Naive thymus-derived CD4-positive, alpha-beta T cell (primary cell): ENCODE data around the gene RALGPS1. TPM values are rescaled to one million over a fixed set of nuclear protein-coding genes. Genes with fewer than 3 reads are reported as not detected.

Experiments
- ATAC-seq: fragments of 150-1000 bp; cut with Tn5 transposase; 2 replicates; pipeline ENCODE4 v1.10.0; 2021; ENCODE audit warnings: mild to moderate bottlenecking, moderate library complexity
- CTCF ChIA-PET: fragments of 350-600 bp; sonication (Branson Sonifier 250); formaldehyde crosslinking; loops from one replicate; lab custom pipeline; 2021; ENCODE audit warnings: antibody characterized with exemption; lab: Charles Lee
- POLR2A ChIA-PET: fragments of 350-600 bp; sonication (Branson Sonifier 250); formaldehyde crosslinking; loops from one replicate; lab custom pipeline; 2021; ENCODE audit warnings: antibody characterized with exemption, inconsistent platforms; lab: Charles Lee
- DNase-seq, 9 donors: peaks; one replicate each; pipeline versions ENCODE4 v3.0.0 to v3.0.0-alpha.2; 2020 to 2022; ENCODE audit warnings: mixed read lengths in 1 of 9
- H3K27ac ChIP-seq: one replicate; pipeline ENCODE4 v1.7.0; 2013; ENCODE audit warnings: mild to moderate bottlenecking, low read depth, low read length, moderate library complexity
- H3K27me3 ChIP-seq, 2 donors: one replicate each; pipeline ENCODE4 v1.7.0; 2013; ENCODE audit warnings: low read length in 2 of 2, mild to moderate bottlenecking in 2 of 2, moderate library complexity in 2 of 2; ENCODE audit not compliant: control insufficient read depth in 2 of 2, insufficient read depth in 2 of 2
- H3K36me3 ChIP-seq, 3 experiments: 1 replicate in 2 of 3; 2 replicates in 1 of 3; pipeline ENCODE4 v1.7.0; 2013; ENCODE audit warnings: low read length in 3 of 3, mild to moderate bottlenecking in 3 of 3, moderate library complexity in 1 of 3; ENCODE audit not compliant: insufficient read depth in 3 of 3, control insufficient read depth in 2 of 3
- H3K4me1 ChIP-seq, 2 donors: one replicate each; pipeline ENCODE4 v1.7.0; 2013; ENCODE audit warnings: low read length in 2 of 2, mild to moderate bottlenecking in 2 of 2, moderate library complexity in 1 of 2; ENCODE audit not compliant: control insufficient read depth in 2 of 2, insufficient read depth in 2 of 2
- H3K4me3 ChIP-seq: 2 replicates; pipeline ENCODE4 v1.7.0; 2013; ENCODE audit warnings: mild to moderate bottlenecking, low read length
- H3K9me3 ChIP-seq, 3 experiments: 1 replicate in 2 of 3; 2 replicates in 1 of 3; pipeline ENCODE4 v1.7.0; 2013; ENCODE audit warnings: low read length in 3 of 3; ENCODE audit not compliant: control insufficient read depth in 2 of 3
- H3K27ac Mint-ChIP-seq, 9 donors: one replicate each; pipeline ENCODE4 v1.8.0; 2020 to 2022; ENCODE audit warnings: mixed read lengths in 9 of 9, mild to moderate bottlenecking in 8 of 9, moderate library complexity in 5 of 9, inconsistent platforms in 2 of 9
- H3K27me3 Mint-ChIP-seq, 5 donors: one replicate each; pipeline ENCODE4 v1.8.0; 2021 to 2022; ENCODE audit warnings: mixed read lengths in 5 of 5, mild to moderate bottlenecking in 1 of 5
- H3K36me3 Mint-ChIP-seq, 5 donors: one replicate each; pipeline ENCODE4 v1.8.0; 2020 to 2022; ENCODE audit warnings: mixed read lengths in 5 of 5, mild to moderate bottlenecking in 3 of 5, inconsistent platforms in 1 of 5
- H3K4me1 Mint-ChIP-seq, 7 donors: one replicate each; pipeline ENCODE4 v1.8.0; 2020 to 2022; ENCODE audit warnings: mixed read lengths in 7 of 7, mild to moderate bottlenecking in 3 of 7, inconsistent platforms in 1 of 7
- H3K4me3 Mint-ChIP-seq, 10 donors: one replicate each; pipeline ENCODE4 v1.8.0; 2020 to 2022; ENCODE audit warnings: mild to moderate bottlenecking in 10 of 10, mixed read lengths in 10 of 10, moderate library complexity in 6 of 10, inconsistent platforms in 2 of 10
- H3K9me3 Mint-ChIP-seq, 11 donors: one replicate each; pipeline ENCODE4 v1.8.0; 2020 to 2022; ENCODE audit warnings: mixed read lengths in 11 of 11, mild to moderate bottlenecking in 4 of 11, inconsistent platforms in 1 of 11, moderate library complexity in 1 of 11
- intact Hi-C, 2 donors: fragments of 100-400 bp; cut with micrococcal nuclease; formaldehyde crosslinking; loops; one replicate each; pipeline ENCODE4 v1.15.1; 2023
- polyA plus RNA-seq, 2 donors: library from polyadenylated mRNA; unstranded; fragments of 300-500 nt; fragmentation: Illumina TruSeq; gene quantifications; one replicate each; pipeline ENCODE4 v1.2.3, GENCODE V29; 2021
- total RNA-seq, 6 experiments: library from RNA in 5 of 6; stranded (reverse) in 5 of 6; gene quantifications; 1 replicate in 5 of 6; 2 replicates in 1 of 6; pipeline ENCODE4 v1.2.3 and lab custom pipeline; 2021 to 2026

RALGPS1 gene
- total and polyA plus RNA-seq, 7 experiments from 2014 or later = 1.0 to 8.3 (median 4.1) TPM

GRCh38 chr9:127175319-127175715 is 260.7 kb downstream of the RALGPS1 start:
- Histone ChIP-seq H3K27ac (no peak overlapping the region), H3K36me3 (no peaks in the 10 kb centered on the region), H3K9me3 (no peaks in the 10 kb centered on the region), H3K4me1 (no peaks in the 10 kb centered on the region), H3K27me3 (no peaks in the 10 kb centered on the region), H3K4me3 (no peak overlapping the region)
- DNase-seq (no peak), ATAC-seq (no peak)
- H3K27ac Mint-ChIP-seq = no peak overlapping the region
- H3K4me1 Mint-ChIP-seq = peaks cover 0 to 3% (median 0%) of the 10 kb centered on the region in 7 donors
- H3K9me3 Mint-ChIP-seq = no peaks in the 10 kb centered on the region
- H3K27me3 Mint-ChIP-seq = no peaks in the 10 kb centered on the region
- no peak overlapping the region for H3K4me3 Mint-ChIP-seq
- ChIA-PET POLR2A (interaction anchor here (0.7 kb wide), 1 partner anchor 761 kb away, joined by 4 read pairs; no protein-coding TSS in a partner anchor), CTCF (no interaction called here)
- intact Hi-C loops = no loop called here
- H3K36me3 Mint-ChIP-seq = peaks cover 0 to 21% (median 0%) of the 10 kb centered on the region in 5 donors

- ChIA-PET POLR2A (interaction anchor here (0.7 kb wide), 1 partner anchor 760 kb away, joined by 4 read pairs; no protein-coding TSS in a partner anchor), CTCF (no interaction called here)
- Mint-ChIP-seq H3K27me3 (no peaks in the 10 kb centered on the region), H3K4me1 (peaks cover 0 to 3% (median 0%) of the 10 kb centered on the region in 7 donors), H3K9me3 (no peaks in the 10 kb centered on the region), H3K36me3 (peaks cover 0 to 21% (median 0%) of the 10 kb centered on the region in 5 donors), H3K4me3 (no peak overlapping the region), H3K27ac (no peak overlapping the region)
- Histone ChIP-seq H3K27ac (no peak overlapping the region), H3K4me1 (no peaks in the 10 kb centered on the region), H3K36me3 (no peaks in the 10 kb centered on the region), H3K27me3 (no peaks in the 10 kb centered on the region), H3K4me3 (no peak overlapping the region), H3K9me3 (no peaks in the 10 kb centered on the region)
- intact Hi-C loops = no loop called here
- ATAC-seq (no peak), DNase-seq (no peak)
Measured at GRCh38 chr9:127175764-127176163, 261.2 kb downstream of the RALGPS1 start.

- H3K27ac Mint-ChIP-seq = no peak overlapping the region
- no peaks in the 10 kb centered on the region for H3K9me3 Mint-ChIP-seq
- ChIA-PET CTCF (no interaction called here), POLR2A (no interaction called here)
- peaks cover 0 to 3% (median 0%) of the 10 kb centered on the region in 7 donors for H3K4me1 Mint-ChIP-seq
- DNase-seq (no peak), ATAC-seq (no peak)
- no peak overlapping the region for H3K4me3 ChIP-seq
- H3K27ac ChIP-seq = no peak overlapping the region
- H3K27me3 Mint-ChIP-seq = no peaks in the 10 kb centered on the region
- H3K9me3 ChIP-seq = no peaks in the 10 kb centered on the region
- peaks cover 0 to 21% (median 0%) of the 10 kb centered on the region in 5 donors for H3K36me3 Mint-ChIP-seq
- H3K27me3 ChIP-seq = no peaks in the 10 kb centered on the region
- intact Hi-C loops = no loop called here
- H3K4me3 Mint-ChIP-seq = no peak overlapping the region
- H3K36me3 ChIP-seq = no peaks in the 10 kb centered on the region
- no peaks in the 10 kb centered on the region for H3K4me1 ChIP-seq
Measured at GRCh38 chr9:127176631-127177030, 262.0 kb downstream of the RALGPS1 start.

GRCh38 chr9:127177231-127177630 is 262.6 kb downstream of the RALGPS1 start:
- DNase-seq = no peak
- Histone ChIP-seq H3K4me3 (no peak overlapping the region), H3K27ac (no peak overlapping the region), H3K9me3 (no peaks in the 10 kb centered on the region), H3K27me3 (no peaks in the 10 kb centered on the region), H3K4me1 (no peaks in the 10 kb centered on the region), H3K36me3 (no peaks in the 10 kb centered on the region)
- H3K4me3 Mint-ChIP-seq = no peak overlapping the region
- H3K4me1 Mint-ChIP-seq = peaks cover 0 to 3% (median 0%) of the 10 kb centered on the region in 7 donors
- H3K27me3 Mint-ChIP-seq = no peaks in the 10 kb centered on the region
- peaks cover 0 to 20% (median 0%) of the 10 kb centered on the region in 5 donors for H3K36me3 Mint-ChIP-seq
- CTCF ChIA-PET = no interaction called here
- intact Hi-C loops = no loop called here
- ATAC-seq = no peak
- no peaks in the 10 kb centered on the region for H3K9me3 Mint-ChIP-seq
- POLR2A ChIA-PET = no interaction called here
- H3K27ac Mint-ChIP-seq = no peak overlapping the region

GRCh38 chr9:127177665-127178265 is 263.2 kb downstream of the RALGPS1 start:
- Histone ChIP-seq H3K36me3 (no peaks in the 10 kb centered on the region), H3K27ac (no peak overlapping the region), H3K9me3 (no peaks in the 10 kb centered on the region), H3K4me1 (no peaks in the 10 kb centered on the region), H3K27me3 (no peaks in the 10 kb centered on the region), H3K4me3 (no peak overlapping the region)
- Mint-ChIP-seq H3K27me3 (no peaks in the 10 kb centered on the region), H3K36me3 (peaks cover 0 to 16% (median 0%) of the 10 kb centered on the region in 5 donors), H3K27ac (no peak overlapping the region), H3K4me3 (no peak overlapping the region), H3K9me3 (no peaks in the 10 kb centered on the region), H3K4me1 (peaks cover 0 to 3% (median 0%) of the 10 kb centered on the region in 7 donors)
- ATAC-seq (no peak), DNase-seq (peak in 1 of 9 donors; percentile 1)
- POLR2A ChIA-PET = no interaction called here
- CTCF ChIA-PET = no interaction called here
- intact Hi-C loops = no loop called here

GRCh38 chr9:127178686-127179632 is 264.4 kb downstream of the RALGPS1 start:
- Histone ChIP-seq H3K27ac (no peak overlapping the region), H3K27me3 (no peaks in the 10 kb centered on the region), H3K36me3 (no peaks in the 10 kb centered on the region), H3K4me1 (no peaks in the 10 kb centered on the region), H3K9me3 (no peaks in the 10 kb centered on the region), H3K4me3 (no peak overlapping the region)
- Mint-ChIP-seq H3K36me3 (peaks cover 0 to 15% (median 0%) of the 10 kb centered on the region in 5 donors), H3K4me3 (no peak overlapping the region), H3K9me3 (peaks cover 0 to 1% (median 0%) of the 10 kb centered on the region in 11 donors), H3K27ac (no peak overlapping the region), H3K4me1 (peaks cover 0 to 3% (median 0%) of the 10 kb centered on the region in 7 donors), H3K27me3 (no peaks in the 10 kb centered on the region)
- intact Hi-C loops = no loop called here
- ChIA-PET POLR2A (no interaction called here), CTCF (no interaction called here)
- DNase-seq (peak in 1 of 9 donors; percentile 3), ATAC-seq (no peak)
